DOHH2 (cell line): ENCODE results near the gene AWAT2.

Experiments
- H3F3A ChIP-seq: fragments of 200-600 bp; sonication (generic), shearing (Covaris generic); 2 replicates; pipeline ENCODE4 v1.6.0; 2016; ENCODE audit warnings: antibody characterized with exemption, mild to moderate bottlenecking; ENCODE audit not compliant: control insufficient read depth, insufficient read depth
- H3K27ac ChIP-seq: fragments of 200-600 bp; sonication (generic); 2 replicates; pipeline ENCODE4 v1.5.1; 2014; ENCODE audit warnings: low read depth, mild to moderate bottlenecking, low read length, moderate library complexity
- H3K27me3 ChIP-seq: fragments of 200-600 bp; sonication (generic); 2 replicates; pipeline ENCODE4 v1.6.1; 2014; ENCODE audit warnings: mild to moderate bottlenecking, low read length, mixed read lengths; ENCODE audit not compliant: control insufficient read depth
- H3K36me3 ChIP-seq: fragments of 200-600 bp; sonication (generic); 2 replicates; pipeline ENCODE4 v1.6.1; 2014; ENCODE audit warnings: mild to moderate bottlenecking, low read length, moderate library complexity, mixed read lengths; ENCODE audit not compliant: control insufficient read depth
- H3K4me1 ChIP-seq: fragments of 200-600 bp; sonication (generic); 2 replicates; pipeline ENCODE4 v1.6.1; 2014; ENCODE audit warnings: mild to moderate bottlenecking, low read length, mixed read lengths; ENCODE audit not compliant: control insufficient read depth
- H3K4me2 ChIP-seq: fragments of 200-600 bp; sonication (generic); 2 replicates; pipeline ENCODE4 v1.6.0; 2014; ENCODE audit warnings: mild to moderate bottlenecking, low read length, moderate library complexity
- H3K4me3 ChIP-seq: fragments of 200-600 bp; sonication (generic); 2 replicates; pipeline ENCODE4 v1.5.1; 2014; ENCODE audit warnings: mild to moderate bottlenecking, low read length, mixed read lengths
- H3K79me2 ChIP-seq: fragments of 200-600 bp; sonication (generic); 2 replicates; pipeline ENCODE4 v1.6.1; 2014; ENCODE audit warnings: mild to moderate bottlenecking, low read length, mixed read lengths; ENCODE audit not compliant: control insufficient read depth
- H3K9me2 ChIP-seq: fragments of 200-600 bp; sonication (generic); replicated peaks from 2 replicates; pipeline ENCODE4 v1.6.1; 2014; ENCODE audit warnings: mild to moderate bottlenecking, low read length, mixed read lengths; ENCODE audit not compliant: control insufficient read depth
- H3K9me3 ChIP-seq: fragments of 200-600 bp; sonication (generic); 2 replicates; pipeline ENCODE4 v1.6.1; 2014; ENCODE audit warnings: antibody characterized with exemption, low read length, mixed read lengths; ENCODE audit not compliant: control insufficient read depth, insufficient read depth
- H4K20me1 ChIP-seq: fragments of 200-600 bp; sonication (generic); 2 replicates; pipeline ENCODE4 v1.6.0; 2014; ENCODE audit warnings: low read depth, mild to moderate bottlenecking, antibody characterized with exemption, low read length, moderate library complexity; ENCODE audit not compliant: control insufficient read depth, insufficient read depth
- EZH2phosphoT487 ChIP-seq: fragments of 200-600 bp; sonication (generic); IDR thresholded peaks from 2 replicates; pipeline ENCODE4 v1.6.1; 2017; ENCODE audit warnings: borderline replicate concordance, mild to moderate bottlenecking, antibody characterized with exemption, low read length, moderate library complexity, mixed read lengths
- TF ChIP-seq, protein P1 (sequence below): fragments of 200-600 bp; sonication (generic); IDR thresholded peaks from one replicate; pipeline ENCODE4 v1.5.1; 2014; ENCODE audit warnings: antibody characterized with exemption, mild to moderate bottlenecking, low read depth, low read length; ENCODE audit not compliant: poor library complexity, severe bottlenecking

The AWAT2 gene

DNA sequence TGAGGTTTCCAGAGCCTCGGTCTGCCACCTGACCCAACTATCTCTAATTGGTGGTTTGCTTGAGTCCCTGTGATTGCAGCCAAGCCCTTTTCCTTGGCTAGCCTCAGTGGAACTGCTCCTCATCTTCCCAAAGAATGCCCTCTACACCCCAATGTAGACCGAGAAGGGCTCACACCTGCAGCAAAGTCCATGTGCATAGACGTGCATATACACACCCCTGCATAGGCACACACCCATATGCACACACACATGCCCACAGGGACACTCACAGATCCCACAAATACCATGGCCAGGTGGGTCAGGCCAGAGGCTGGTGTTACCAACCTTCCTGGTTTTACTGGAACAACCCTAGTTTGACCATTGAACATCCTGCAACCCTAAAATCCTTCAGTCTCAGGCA, 332 bp downstream of the AWAT2 start:
- H3K36me3 ChIP-seq: no peaks in the 10 kb centered on the region
- H3F3A ChIP-seq: no peaks in the 10 kb centered on the region
- H3K4me2 ChIP-seq: no peak overlapping the region
- H3K4me3 ChIP-seq: no peak overlapping the region
- H3K4me1 ChIP-seq: no peaks in the 10 kb centered on the region
- H3K9me3 ChIP-seq: no peaks in the 10 kb centered on the region
- H3K9me2 ChIP-seq: no peaks in the 10 kb centered on the region
- no peaks in the 10 kb centered on the region for H3K27me3 ChIP-seq
- TF ChIP-seq EZH2phosphoT487: no peak
- TF ChIP-seq, protein P1, sequence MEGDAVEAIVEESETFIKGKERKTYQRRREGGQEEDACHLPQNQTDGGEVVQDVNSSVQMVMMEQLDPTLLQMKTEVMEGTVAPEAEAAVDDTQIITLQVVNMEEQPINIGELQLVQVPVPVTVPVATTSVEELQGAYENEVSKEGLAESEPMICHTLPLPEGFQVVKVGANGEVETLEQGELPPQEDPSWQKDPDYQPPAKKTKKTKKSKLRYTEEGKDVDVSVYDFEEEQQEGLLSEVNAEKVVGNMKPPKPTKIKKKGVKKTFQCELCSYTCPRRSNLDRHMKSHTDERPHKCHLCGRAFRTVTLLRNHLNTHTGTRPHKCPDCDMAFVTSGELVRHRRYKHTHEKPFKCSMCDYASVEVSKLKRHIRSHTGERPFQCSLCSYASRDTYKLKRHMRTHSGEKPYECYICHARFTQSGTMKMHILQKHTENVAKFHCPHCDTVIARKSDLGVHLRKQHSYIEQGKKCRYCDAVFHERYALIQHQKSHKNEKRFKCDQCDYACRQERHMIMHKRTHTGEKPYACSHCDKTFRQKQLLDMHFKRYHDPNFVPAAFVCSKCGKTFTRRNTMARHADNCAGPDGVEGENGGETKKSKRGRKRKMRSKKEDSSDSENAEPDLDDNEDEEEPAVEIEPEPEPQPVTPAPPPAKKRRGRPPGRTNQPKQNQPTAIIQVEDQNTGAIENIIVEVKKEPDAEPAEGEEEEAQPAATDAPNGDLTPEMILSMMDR: no peak
- no peaks in the 10 kb centered on the region for H4K20me1 ChIP-seq
- H3K79me2 ChIP-seq: no peaks in the 10 kb centered on the region
- no peak overlapping the region for H3K27ac ChIP-seq

DNA sequence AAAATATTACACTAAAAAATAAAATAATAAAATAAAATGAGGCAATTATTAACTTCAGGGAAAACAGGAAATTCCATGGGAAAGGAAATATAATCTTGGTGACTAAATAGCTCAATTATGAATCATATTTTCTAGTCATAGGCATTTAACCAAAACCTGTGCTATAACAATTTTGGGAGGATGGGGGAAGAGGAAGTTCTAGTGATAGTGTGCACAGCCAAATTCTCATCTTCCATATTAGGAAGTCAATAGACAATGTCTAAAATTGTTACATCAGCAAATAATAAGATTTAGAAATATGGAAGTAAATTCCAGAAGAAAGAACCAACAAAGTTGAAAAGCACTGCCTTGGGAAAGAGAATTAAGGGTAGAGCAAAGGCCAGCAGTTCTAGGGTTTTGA, 2.8 kb downstream of the AWAT2 start:
- no peak overlapping the region for H3K4me3 ChIP-seq
- no peaks in the 10 kb centered on the region for H3K79me2 ChIP-seq
- no peak overlapping the region for H3K27ac ChIP-seq
- no peak for TF ChIP-seq EZH2phosphoT487
- TF ChIP-seq, protein P1: no peak
- no peaks in the 10 kb centered on the region for H3K4me1 ChIP-seq
- H4K20me1 ChIP-seq: no peaks in the 10 kb centered on the region
- no peaks in the 10 kb centered on the region for H3K36me3 ChIP-seq
- no peaks in the 10 kb centered on the region for H3K9me3 ChIP-seq
- H3F3A ChIP-seq: no peaks in the 10 kb centered on the region
- no peaks in the 10 kb centered on the region for H3K27me3 ChIP-seq
- no peak overlapping the region for H3K4me2 ChIP-seq
- H3K9me2 ChIP-seq: no peaks in the 10 kb centered on the region

DNA sequence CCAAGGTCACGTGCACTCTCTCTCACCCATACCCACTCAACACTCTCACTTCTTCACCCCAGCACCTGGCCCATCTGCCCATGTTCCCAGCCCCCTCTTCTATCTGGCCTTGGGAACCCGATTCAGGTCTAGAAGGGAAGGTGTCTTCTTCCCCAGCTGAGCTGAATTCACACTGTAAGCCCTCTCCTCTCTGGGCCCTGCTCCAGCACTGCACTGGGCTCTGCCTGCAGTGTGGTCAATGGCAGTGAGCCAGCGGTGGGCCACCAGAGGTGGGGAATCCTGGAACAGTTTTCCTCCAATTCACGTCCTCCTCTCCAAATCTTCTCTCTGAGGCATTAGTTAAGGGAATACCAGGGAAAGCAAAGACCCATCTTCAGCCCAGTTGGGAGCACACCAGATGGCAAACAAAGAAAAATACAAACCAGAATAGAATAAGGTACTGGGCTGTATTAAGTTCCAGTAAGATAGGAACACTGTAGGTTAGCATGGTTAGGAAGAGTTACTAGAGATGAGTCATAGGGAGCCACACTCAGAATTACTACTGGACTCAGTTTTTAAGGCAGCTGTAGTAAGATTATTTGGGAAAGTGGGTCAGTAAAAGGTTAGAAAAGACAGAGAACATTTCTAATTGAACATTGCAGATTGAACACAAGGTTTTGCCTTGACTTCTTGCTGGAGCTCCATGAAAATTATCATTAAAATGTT, 5.0 kb downstream of the AWAT2 start:
- H4K20me1 ChIP-seq: no peaks in the 10 kb centered on the region
- no peak for TF ChIP-seq EZH2phosphoT487
- TF ChIP-seq, protein P1: no peak
- no peaks in the 10 kb centered on the region for H3K36me3 ChIP-seq
- no peaks in the 10 kb centered on the region for H3F3A ChIP-seq
- H3K4me1 ChIP-seq: no peaks in the 10 kb centered on the region
- no peaks in the 10 kb centered on the region for H3K79me2 ChIP-seq
- H3K4me3 ChIP-seq: no peak overlapping the region
- H3K4me2 ChIP-seq: no peak overlapping the region
- no peak overlapping the region for H3K27ac ChIP-seq
- no peaks in the 10 kb centered on the region for H3K9me3 ChIP-seq
- no peaks in the 10 kb centered on the region for H3K27me3 ChIP-seq
- H3K9me2 ChIP-seq: no peaks in the 10 kb centered on the region
